Mesodermal cell (in vitro differentiated cells): ENCODE results near the gene RPS4Y2. TPM values are rescaled to one million over a fixed set of nuclear protein-coding genes. Genes with fewer than 3 reads are reported as not detected.

ENCODE experiments used
- H3K27ac ChIP-seq: 2 replicates; pipeline ENCODE4 v1.7.0; 2013; ENCODE audit warnings: mild to moderate bottlenecking, low read depth, low read length, moderate library complexity; ENCODE audit not compliant: severe bottlenecking
- H3K36me3 ChIP-seq: 2 replicates; pipeline ENCODE4 v1.7.1; 2013; ENCODE audit warnings: mild to moderate bottlenecking, low read length, moderate library complexity; ENCODE audit not compliant: control insufficient read depth, insufficient read depth
- H3K4me1 ChIP-seq: one replicate; pipeline ENCODE4 v1.7.1; 2013; ENCODE audit warnings: mild to moderate bottlenecking, low read length; ENCODE audit not compliant: insufficient read depth, control insufficient read depth, poor library complexity, severe bottlenecking
- H3K4me3 ChIP-seq: 2 replicates; pipeline ENCODE4 v1.7.0; 2013; ENCODE audit warnings: low read length, control low read depth, mild to moderate bottlenecking; ENCODE audit not compliant: insufficient read depth, poor library complexity, severe bottlenecking; ENCODE audit errors: extremely low read depth
- H3K9me3 ChIP-seq: 2 replicates; pipeline ENCODE4 v1.7.1; 2013; ENCODE audit warnings: mild to moderate bottlenecking, low read length, moderate library complexity; ENCODE audit not compliant: control insufficient read depth
- WGBS, 2 experiments: methylation state at CpG; one replicate each; pipeline ENCODE4 v1.1.5; 2013; ENCODE audit warnings: missing lambda C conversion rate in 2 of 2; ENCODE audit not compliant: insufficient coverage in 2 of 2; 5-methylcytosine and 5-hydroxymethylcytosine counted together
- polyA plus RNA-seq, 2 experiments: library from polyadenylated mRNA; stranded (reverse); fragments of 50-300 nt; gene quantifications; one replicate each; pipeline ENCODE4 v1.2.3, GENCODE V29; 2013

The RPS4Y2 gene
- not detected for polyA plus RNA-seq (2013, experiment 1 of 2)
- not detected for polyA plus RNA-seq (2013, experiment 2 of 2)

- Histone ChIP-seq H3K27ac (no peak within 1 kb of the TSS), H3K9me3 (peaks cover 10% of the 10 kb centered on the region), H3K4me1 (no peaks in the 10 kb centered on the region), H3K36me3 (no peaks in the 10 kb centered on the region), H3K4me3 (no peak within 1 kb of the TSS)
- 91 to 96% methylated on average over 9 to 15 of the region's 20 CpGs for WGBS, 2 experiments
Measured at GRCh38 chrY:20755808-20756207, at the start of gene RPS4Y2. TSS of gene RPS4Y2 (plus strand) at chrY:20756108. CDS start at chrY:20756164, 56 bp downstream.

GRCh38 chrY:20714391-20714790 is 41.5 kb upstream of the RPS4Y2 start:
- Histone ChIP-seq H3K27ac (no peak overlapping the region), H3K4me1 (no peaks in the 10 kb centered on the region), H3K9me3 (peaks cover 5% of the 10 kb centered on the region), H3K36me3 (no peaks in the 10 kb centered on the region), H3K4me3 (no peak overlapping the region)
- WGBS, 2 experiments, result 67% methylated on average over 1 of the region's 4 CpGs; no CpG with 5 or more reads in 1 of the 2 experiments

DNA sequence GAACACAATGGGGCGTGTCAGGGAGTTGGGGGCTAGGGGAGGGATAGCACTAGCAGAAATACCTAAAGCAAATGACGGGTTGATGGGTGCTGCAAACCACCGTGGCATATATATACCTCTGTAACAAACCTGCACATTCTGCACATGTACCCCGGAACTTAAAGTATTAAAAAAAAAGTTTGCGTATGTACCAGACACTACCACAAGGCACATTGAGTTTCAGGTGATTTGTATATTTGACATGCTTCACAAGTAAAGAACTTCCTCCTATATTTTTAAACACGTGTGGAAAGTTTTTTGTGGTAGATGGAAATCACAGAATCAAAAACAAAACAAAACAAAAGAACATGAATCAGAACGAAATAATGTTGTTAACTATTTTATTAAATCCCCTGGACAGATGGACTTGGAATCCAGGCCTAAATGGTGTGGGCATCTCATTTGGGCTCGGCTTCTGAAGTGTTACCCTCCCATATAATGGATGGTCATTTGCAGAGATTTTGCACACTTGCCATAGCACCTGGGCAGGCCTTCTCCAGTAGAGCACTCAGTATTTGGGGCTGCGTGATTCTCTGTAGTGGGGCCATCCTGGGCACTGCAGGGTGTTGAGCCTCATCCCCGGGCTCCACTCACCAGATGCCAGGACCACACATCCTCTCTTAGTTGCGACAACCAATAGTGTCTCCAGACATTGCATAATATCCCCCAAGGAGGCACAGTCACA is 29.6 kb upstream of the RPS4Y2 start:
- WGBS, 2 experiments, result 69 to 76% methylated on average over 2 to 3 of the region's 11 CpGs
- no peaks in the 10 kb centered on the region for H3K36me3 ChIP-seq
- H3K4me1 ChIP-seq, result no peaks in the 10 kb centered on the region
- no peak overlapping the region for H3K4me3 ChIP-seq
- peaks cover 7% of the 10 kb centered on the region for H3K9me3 ChIP-seq
- no peak overlapping the region for H3K27ac ChIP-seq

DNA sequence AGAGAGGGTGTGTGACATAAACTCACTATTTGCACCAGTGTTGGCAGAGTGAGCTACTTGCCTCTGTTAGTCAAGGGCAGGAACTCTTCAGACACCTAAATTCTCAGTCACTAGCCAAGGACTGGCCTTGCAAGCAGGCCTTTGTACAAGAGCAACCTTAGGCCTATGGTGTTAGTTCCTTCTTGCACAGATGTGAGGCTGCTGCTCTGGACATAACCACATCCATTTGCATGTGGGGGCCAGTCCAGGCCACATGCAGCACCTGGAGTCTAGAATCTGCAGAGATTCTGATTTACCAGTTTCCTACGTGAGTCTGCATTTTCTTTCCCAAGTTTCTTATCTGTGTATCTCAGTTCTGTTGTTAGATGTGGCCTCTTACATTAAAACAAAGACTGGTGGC is 20.7 kb upstream of the RPS4Y2 start:
- no CpG with 5 or more reads among the region's 1 CpG for WGBS, 2 experiments
- Histone ChIP-seq H3K36me3 (no peaks in the 10 kb centered on the region), H3K9me3 (peaks cover 21% of the 10 kb centered on the region), H3K4me3 (no peak overlapping the region), H3K27ac (no peak overlapping the region), H3K4me1 (no peaks in the 10 kb centered on the region)

GRCh38 chrY:20739806-20740205 is 16.1 kb upstream of the RPS4Y2 start:
- Histone ChIP-seq H3K36me3 (no peaks in the 10 kb centered on the region), H3K4me1 (no peaks in the 10 kb centered on the region), H3K27ac (no peak overlapping the region), H3K9me3 (peaks cover 23% of the 10 kb centered on the region), H3K4me3 (no peak overlapping the region)
- WGBS, 2 experiments, result no CpG with 5 or more reads among the region's 3 CpGs

DNA sequence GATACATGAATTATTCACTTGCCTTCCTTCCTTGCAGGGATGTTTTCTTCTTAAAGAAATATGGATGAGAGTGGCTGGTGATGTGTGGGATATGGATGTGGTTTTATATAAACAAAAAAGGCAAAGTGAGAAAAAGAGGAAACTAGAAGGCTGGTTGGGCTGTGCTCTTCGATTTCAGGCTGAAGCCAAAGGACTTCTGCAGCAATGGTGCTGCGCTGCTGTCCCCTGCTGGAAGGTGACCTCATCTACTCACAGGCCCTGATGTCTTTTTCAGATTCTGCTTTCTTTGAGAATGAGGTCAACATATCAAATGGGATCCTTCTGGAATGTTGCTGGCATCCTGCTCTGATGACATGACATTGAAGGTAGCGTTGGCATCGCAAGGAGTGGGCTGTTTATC is 15.3 kb upstream of the RPS4Y2 start:
- H3K36me3 ChIP-seq, result no peaks in the 10 kb centered on the region
- H3K9me3 ChIP-seq, result peaks cover 20% of the 10 kb centered on the region
- H3K4me1 ChIP-seq, result no peaks in the 10 kb centered on the region
- no peak overlapping the region for H3K4me3 ChIP-seq
- no peak overlapping the region for H3K27ac ChIP-seq
- 44 to 80% methylated on average over 1 of the region's 4 CpGs for WGBS, 2 experiments

DNA sequence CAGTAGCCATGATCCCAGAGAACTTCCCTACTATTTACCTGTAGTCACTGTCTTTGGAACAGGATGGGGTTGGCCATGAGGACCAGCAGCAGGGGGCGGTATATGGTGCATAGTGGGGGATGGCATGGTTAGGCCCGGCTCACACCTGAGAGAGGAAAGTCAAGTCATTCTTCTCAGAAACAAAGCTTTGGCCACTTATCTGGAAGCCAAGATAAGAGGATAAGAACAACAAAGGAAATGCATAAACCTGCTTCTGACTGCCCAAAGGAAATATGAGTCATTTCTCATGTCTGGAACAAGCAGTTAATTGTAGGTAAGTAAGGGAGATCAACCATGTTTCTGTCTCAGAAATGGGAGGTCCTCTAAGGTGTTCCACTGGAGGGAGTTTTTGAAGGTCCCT is 10.8 kb upstream of the RPS4Y2 start:
- no peak overlapping the region for H3K27ac ChIP-seq
- peaks cover 15% of the 10 kb centered on the region for H3K9me3 ChIP-seq
- H3K4me3 ChIP-seq, result no peak overlapping the region
- no peaks in the 10 kb centered on the region for H3K36me3 ChIP-seq
- no peaks in the 10 kb centered on the region for H3K4me1 ChIP-seq
- no CpG with 5 or more reads among the region's 2 CpGs for WGBS, 2 experiments

DNA sequence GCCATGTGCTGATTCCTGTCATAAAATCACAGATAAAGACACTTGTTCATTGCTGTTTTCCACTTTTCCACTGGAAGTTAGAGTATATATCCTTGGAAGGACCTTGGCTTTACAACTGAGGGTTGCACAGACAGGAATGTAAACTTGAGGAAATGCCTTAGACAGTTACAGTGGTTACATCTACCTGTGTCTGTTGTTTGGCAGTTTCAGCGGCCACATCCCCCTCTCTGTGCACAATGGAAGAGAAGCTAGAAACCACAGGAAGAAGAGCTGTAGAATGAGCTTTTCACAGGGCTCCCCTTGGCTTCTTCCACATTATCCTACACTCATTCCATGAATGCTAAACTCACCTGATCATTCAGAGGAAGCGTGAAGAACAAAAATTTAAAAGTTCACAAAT is 9.0 kb upstream of the RPS4Y2 start:
- Histone ChIP-seq H3K9me3 (peaks cover 10% of the 10 kb centered on the region), H3K27ac (no peak overlapping the region), H3K36me3 (no peaks in the 10 kb centered on the region)

GRCh38 chrY:20763869-20764268 is 8.0 kb downstream of the RPS4Y2 start:
- Histone ChIP-seq H3K36me3 (no peaks in the 10 kb centered on the region), H3K27ac (no peak overlapping the region), H3K4me3 (no peak overlapping the region), H3K4me1 (no peaks in the 10 kb centered on the region), H3K9me3 (peaks cover 8% of the 10 kb centered on the region)
- WGBS, 2 experiments, result 71 to 86% methylated on average over 1 of the region's 2 CpGs

More for the DNA sequence above, 9.0 kb upstream of the RPS4Y2 start:
- Histone ChIP-seq H3K4me3 (no peak overlapping the region), H3K4me1 (no peaks in the 10 kb centered on the region)
- WGBS, 2 experiments, result no CpG with 5 or more reads among the region's 2 CpGs

DNA sequence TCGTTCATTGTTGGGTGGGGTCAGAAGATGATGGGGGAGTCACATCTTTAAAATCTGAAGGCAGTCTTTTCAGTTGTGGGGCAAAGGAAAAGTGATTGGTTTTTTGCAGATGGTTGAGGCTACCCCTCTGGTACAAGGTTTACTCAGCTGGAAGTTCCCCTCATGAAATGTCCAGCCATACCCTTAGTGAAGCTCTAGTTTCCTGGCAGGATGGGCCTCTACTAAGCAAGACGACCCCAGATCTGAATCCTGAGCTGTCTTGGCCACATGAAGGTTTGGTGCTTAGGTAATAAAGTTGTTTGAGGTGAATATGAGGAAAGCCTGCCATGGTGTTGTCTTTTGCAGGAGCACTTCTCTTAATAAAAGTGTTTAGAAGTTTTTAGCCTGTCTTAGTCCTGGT is 9.2 kb downstream of the RPS4Y2 start:
- H3K4me3 ChIP-seq, result no peak overlapping the region
- H3K4me1 ChIP-seq, result no peaks in the 10 kb centered on the region
- no CpG with 5 or more reads among the region's 2 CpGs for WGBS, 2 experiments
- no peaks in the 10 kb centered on the region for H3K36me3 ChIP-seq
- peaks cover 15% of the 10 kb centered on the region for H3K9me3 ChIP-seq
- H3K27ac ChIP-seq, result no peak overlapping the region

DNA sequence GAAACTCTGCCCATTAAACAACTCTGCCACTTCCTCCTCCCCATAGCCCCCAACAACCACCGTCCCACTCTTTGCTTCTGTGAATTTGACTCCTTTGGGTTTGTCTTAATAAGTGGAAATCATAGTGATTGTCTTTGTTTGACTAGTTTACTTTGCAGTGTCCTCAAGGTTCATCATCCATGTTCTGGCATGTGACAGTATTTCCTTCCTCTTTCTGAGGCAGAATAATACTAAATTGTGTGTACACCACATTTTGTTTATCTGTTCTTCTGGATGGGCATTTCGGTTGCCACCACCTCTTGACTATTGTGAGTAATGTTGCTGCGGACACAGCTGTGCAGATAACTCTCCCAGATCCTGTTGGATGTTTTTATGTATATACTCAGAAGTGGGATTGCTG is 14.8 kb downstream of the RPS4Y2 start:
- no CpG with 5 or more reads among the region's 3 CpGs for WGBS, 2 experiments

More for the DNA sequence above, 14.8 kb downstream of the RPS4Y2 start:
- H3K4me3 ChIP-seq, result no peak overlapping the region
- no peak overlapping the region for H3K27ac ChIP-seq
- H3K9me3 ChIP-seq, result peaks cover 25% of the 10 kb centered on the region
- no peaks in the 10 kb centered on the region for H3K4me1 ChIP-seq
- no peaks in the 10 kb centered on the region for H3K36me3 ChIP-seq
